HEK293 (cell line): Measurements from ENCODE around the gene TBL1X.

Experiments
- CTCF ChIP-seq: fragments of 450-650 bp; formaldehyde crosslinking; IDR thresholded peaks from 2 replicates; pipeline ENCODE4 v1.5.1; 2016; ENCODE audit warnings: missing biosample characterization, missing genetic modification characterization
- IKZF3 ChIP-seq: fragments of 450-650 bp; IDR thresholded peaks from 2 replicates; pipeline ENCODE4 v1.5.0; 2018; ENCODE audit warnings: missing biosample characterization, mild to moderate bottlenecking, missing genetic modification characterization, moderate library complexity
- SALL2 ChIP-seq: fragments of 450-650 bp; formaldehyde crosslinking; IDR thresholded peaks from 2 replicates; pipeline ENCODE4 v1.5.0; 2017; ENCODE audit warnings: missing biosample characterization, mild to moderate bottlenecking, missing genetic modification characterization, borderline replicate concordance
- ZNF248 ChIP-seq: fragments of 450-650 bp; formaldehyde crosslinking; IDR thresholded peaks from 2 replicates; pipeline ENCODE4 v1.5.1; 2017; ENCODE audit warnings: missing biosample characterization, missing genetic modification characterization
- ZNF274 ChIP-seq, 2 experiments: fragments of 200-500 bp in 1 of 2; fragments of 450-650 bp in 1 of 2; sonication (Bioruptor generic) in 1 of 2; formaldehyde crosslinking in 1 of 2; IDR thresholded peaks; 2 replicates each; pipeline versions ENCODE4 v1.5.1 to v1.6.1; 2014 to 2016; ENCODE audit warnings: borderline replicate concordance in 1 of 2, inconsistent platforms in 1 of 2, low read length in 1 of 2, missing biosample characterization in 1 of 2, missing genetic modification characterization in 1 of 2
- ZNF610 ChIP-seq: fragments of 450-650 bp; formaldehyde crosslinking; IDR thresholded peaks from 2 replicates; pipeline ENCODE4 v1.5.1; 2016; ENCODE audit warnings: missing biosample characterization, missing genetic modification characterization, borderline replicate concordance
- ZNF623 ChIP-seq: fragments of 450-650 bp; formaldehyde crosslinking; IDR thresholded peaks from 2 replicates; pipeline ENCODE4 v1.5.1; 2016; ENCODE audit warnings: missing biosample characterization, missing genetic modification characterization
- ZNF692 ChIP-seq: fragments of 450-650 bp; formaldehyde crosslinking; IDR thresholded peaks from 2 replicates; pipeline ENCODE4 v1.5.1; 2016; ENCODE audit warnings: missing biosample characterization, missing genetic modification characterization

GRCh38 chrX:9677098-9677739 is 212.4 kb downstream of the TBL1X start:
- TF ChIP-seq ZNF692 (tag by site-specific recombination) (no peak), ZNF610 (tag by site-specific recombination) (no peak), CTCF (tag by site-specific recombination) (no peak), ZNF274 (IDR thresholded peaks at IDR 0.05; ENCODE audit: low read length) (no peak), ZNF274 (tag by site-specific recombination; IDR thresholded peaks at IDR 0.05; ENCODE audit: borderline replicate concordance) (no peak), IKZF3 (tag by site-specific recombination) (no peak), ZNF623 (tag by site-specific recombination) (no peak), ZNF248 (no peak), SALL2 (tag by site-specific recombination) (no peak)
